Liver (tissue), 9 donors: Measurements from ENCODE around the gene NEK11. TPM values are rescaled to one million over a fixed set of nuclear protein-coding genes. Genes with fewer than 3 reads are reported as not detected.

Source experiments
- DNase-seq: peaks from one replicate; pipeline ENCODE4 v3.0.0-alpha.2; 2017; ENCODE audit warnings: low spot score
- H3K27ac ChIP-seq, 2 donors: one replicate each; pipeline ENCODE4 v1.7.0; 2013; ENCODE audit warnings: inconsistent platforms in 2 of 2, low read length in 2 of 2, control low read depth in 1 of 2, low read depth in 1 of 2, mild to moderate bottlenecking in 1 of 2
- H3K27me3 ChIP-seq, 4 donors: one replicate each; pipeline versions ENCODE4 v1.6.1 to v1.7.0; 2013; ENCODE audit warnings: low read length in 3 of 4, inconsistent platforms in 1 of 4, mild to moderate bottlenecking in 1 of 4, moderate library complexity in 1 of 4; ENCODE audit not compliant: control insufficient read depth in 4 of 4, insufficient read depth in 4 of 4
- H3K36me3 ChIP-seq, 4 donors: one replicate each; pipeline versions ENCODE4 v1.6.1 to v1.7.0; 2013; ENCODE audit warnings: low read length in 3 of 4, mild to moderate bottlenecking in 3 of 4, low read depth in 1 of 4, moderate library complexity in 1 of 4; ENCODE audit not compliant: control insufficient read depth in 4 of 4, insufficient read depth in 3 of 4
- H3K4me1 ChIP-seq, 4 donors: one replicate each; pipeline versions ENCODE4 v1.6.1 to v1.7.0; 2013; ENCODE audit warnings: low read length in 3 of 4, mild to moderate bottlenecking in 3 of 4, moderate library complexity in 1 of 4; ENCODE audit not compliant: control insufficient read depth in 4 of 4, insufficient read depth in 4 of 4
- H3K4me3 ChIP-seq, 3 donors: one replicate each; pipeline versions ENCODE4 v1.6.1 to v1.7.0; 2013; ENCODE audit warnings: low read length in 3 of 3, control low read depth in 1 of 3, low read depth in 1 of 3, mild to moderate bottlenecking in 1 of 3
- H3K9ac ChIP-seq, 2 donors: one replicate each; pipeline ENCODE4 v1.7.0; 2013; ENCODE audit warnings: low read length in 2 of 2, mild to moderate bottlenecking in 2 of 2, moderate library complexity in 2 of 2, control low read depth in 1 of 2, low read depth in 1 of 2
- H3K9me3 ChIP-seq, 4 donors: one replicate each; pipeline versions ENCODE4 v1.6.1 to v1.7.0; 2013; ENCODE audit warnings: low read length in 3 of 4; ENCODE audit not compliant: control insufficient read depth in 4 of 4
- ATF3 ChIP-seq: IDR thresholded peaks from 2 replicates; pipeline ENCODE4 v1.6.1; 2016; ENCODE audit warnings: antibody characterized with exemption
- EGR1 ChIP-seq, 2 donors: IDR thresholded peaks; 2 replicates each; pipeline ENCODE4 v1.6.1; 2016 to 2018; ENCODE audit warnings: antibody characterized with exemption in 2 of 2, low read depth in 2 of 2
- FOXA1 ChIP-seq: IDR thresholded peaks from 2 replicates; pipeline ENCODE4 v1.6.1; 2016; ENCODE audit warnings: antibody characterized with exemption
- FOXA2 ChIP-seq: IDR thresholded peaks from 2 replicates; pipeline ENCODE4 v1.6.1; 2016; ENCODE audit warnings: antibody characterized with exemption
- GABPA ChIP-seq, 2 donors: IDR thresholded peaks in 1 of 2; conservative IDR thresholded peaks in 1 of 2; 2 replicates each; pipeline ENCODE4 v1.6.1; 2016; ENCODE audit warnings: antibody characterized with exemption in 2 of 2, mild to moderate bottlenecking in 1 of 2, moderate library complexity in 1 of 2
- HNF4A ChIP-seq, 2 donors: conservative IDR thresholded peaks; 2 replicates each; pipeline ENCODE4 v1.6.1; 2016; ENCODE audit warnings: antibody characterized with exemption in 2 of 2, mild to moderate bottlenecking in 2 of 2
- JUND ChIP-seq, 2 donors: IDR thresholded peaks; 2 replicates each; pipeline ENCODE4 v1.6.1; 2016; ENCODE audit warnings: antibody characterized with exemption in 2 of 2
- RXRA ChIP-seq, 2 donors: IDR thresholded peaks; 2 replicates each; pipeline ENCODE4 v1.6.1; 2017 to 2018; ENCODE audit warnings: antibody characterized with exemption in 2 of 2, mild to moderate bottlenecking in 1 of 2
- TAF1 ChIP-seq: conservative IDR thresholded peaks from 2 replicates; pipeline ENCODE4 v1.6.1; 2016; ENCODE audit warnings: antibody characterized with exemption, mild to moderate bottlenecking
- YY1 ChIP-seq: IDR thresholded peaks from 2 replicates; pipeline ENCODE4 v1.6.1; 2016; ENCODE audit warnings: antibody characterized with exemption, mild to moderate bottlenecking
- whole genome bisulfite sequencing: extraction: QIAGEN DNeasy Blood & Tissue Kit; methylation state at CpG from one replicate; pipeline ENCODE4 v1.1.7; 2013; 5-methylcytosine and 5-hydroxymethylcytosine counted together
- polyA plus RNA-seq, 2 donors: library from polyadenylated mRNA; stranded (reverse) in 1 of 2; unstranded in 1 of 2; fragments of 200-250 nt in 1 of 2; fragments of >200 nt in 1 of 2; fragmentation: Nextera tagmentation in 1 of 2; extraction: Ambion mirVana in 1 of 2; gene quantifications; one replicate each; pipeline versions ENCODE4 v1.2.1 to v1.2.3, GENCODE V29; 2013 to 2015
- total RNA-seq, 2 donors: library from RNA; depleted of rRNA; stranded (reverse); fragments of >200 nt; gene quantifications; one replicate each; pipeline ENCODE4 v1.2.3, GENCODE V29; 2014
- TF ChIP-seq, protein P1 (sequence below): fragments of 150-350 bp; IDR thresholded peaks from 2 replicates; pipeline ENCODE4 v1.5.1; 2017; ENCODE audit warnings: improper control_type of control experiment, low read depth, low read length; ENCODE audit not compliant: missing input control
- TF ChIP-seq, protein P2 (sequence below): IDR thresholded peaks from 2 replicates; pipeline ENCODE4 v1.6.1; 2016; ENCODE audit warnings: antibody characterized with exemption
- donor health status: healthy.
- donor health status: healthy.
- donor health status: healthy.
- donor health status: healthy.
- donor health status: healthy.

The NEK11 gene
- total and polyA plus RNA-seq, 4 donors = 0.35 to 0.92 (median 0.69) TPM

- Histone ChIP-seq H3K27ac (no peak overlapping the region), H3K4me3 (no peak overlapping the region), H3K9ac (no peak overlapping the region), H3K4me1 (peaks cover 0 to 6% (median 1%) of the 10 kb centered on the region in 4 donors), H3K36me3 (no peaks in the 10 kb centered on the region), H3K27me3 (no peaks in the 10 kb centered on the region), H3K9me3 (no peaks in the 10 kb centered on the region)
- 72% methylated on average over 2 of the region's 2 CpGs for WGBS
- no peak for TF ChIP-seq GABPA (IDR thresholded peaks at IDR 0.05 in 1 of 2, conservative IDR thresholded peaks at IDR 0.05 in 1 of 2)
- no peak for TF ChIP-seq YY1
- no peak for TF ChIP-seq JUND (IDR thresholded peaks at IDR 0.05)
- no peak for DNase-seq
Measured at GRCh38 chr3:131353016-131353877, 326.6 kb downstream of the NEK11 start.

DNA sequence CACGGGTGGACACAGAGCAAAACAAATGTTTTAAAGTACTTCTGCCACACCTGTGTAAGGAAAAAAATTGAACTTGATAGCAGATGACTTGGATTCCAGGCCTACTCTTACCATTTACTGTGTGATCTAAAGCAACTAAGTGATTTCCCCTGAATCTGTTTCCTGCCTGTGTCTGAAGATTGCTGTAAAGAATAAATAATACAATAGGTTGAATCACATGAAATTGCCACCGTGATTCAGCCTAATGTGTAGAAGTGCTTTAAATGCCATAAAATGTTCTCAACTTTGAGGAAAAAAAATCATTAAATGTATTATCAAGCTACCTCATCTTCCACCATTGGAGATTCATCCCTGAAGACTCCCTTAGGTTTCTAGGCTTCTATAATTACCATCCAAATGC, 327.3 kb downstream of the NEK11 start:
- Histone ChIP-seq H3K27me3 (no peaks in the 10 kb centered on the region), H3K4me1 (peaks cover 0 to 6% (median 1%) of the 10 kb centered on the region in 4 donors), H3K9me3 (no peaks in the 10 kb centered on the region), H3K27ac (no peak overlapping the region), H3K4me3 (no peak overlapping the region), H3K36me3 (no peaks in the 10 kb centered on the region), H3K9ac (no peak overlapping the region)
- DNase-seq = no peak
- TF ChIP-seq FOXA1 = no peak
- no peak for TF ChIP-seq TAF1
- no peak for TF ChIP-seq YY1
- TF ChIP-seq JUND (IDR thresholded peaks at IDR 0.05) = no peak
- no peak for TF ChIP-seq HNF4A (conservative IDR thresholded peaks at IDR 0.05)
- TF ChIP-seq, protein P1, sequence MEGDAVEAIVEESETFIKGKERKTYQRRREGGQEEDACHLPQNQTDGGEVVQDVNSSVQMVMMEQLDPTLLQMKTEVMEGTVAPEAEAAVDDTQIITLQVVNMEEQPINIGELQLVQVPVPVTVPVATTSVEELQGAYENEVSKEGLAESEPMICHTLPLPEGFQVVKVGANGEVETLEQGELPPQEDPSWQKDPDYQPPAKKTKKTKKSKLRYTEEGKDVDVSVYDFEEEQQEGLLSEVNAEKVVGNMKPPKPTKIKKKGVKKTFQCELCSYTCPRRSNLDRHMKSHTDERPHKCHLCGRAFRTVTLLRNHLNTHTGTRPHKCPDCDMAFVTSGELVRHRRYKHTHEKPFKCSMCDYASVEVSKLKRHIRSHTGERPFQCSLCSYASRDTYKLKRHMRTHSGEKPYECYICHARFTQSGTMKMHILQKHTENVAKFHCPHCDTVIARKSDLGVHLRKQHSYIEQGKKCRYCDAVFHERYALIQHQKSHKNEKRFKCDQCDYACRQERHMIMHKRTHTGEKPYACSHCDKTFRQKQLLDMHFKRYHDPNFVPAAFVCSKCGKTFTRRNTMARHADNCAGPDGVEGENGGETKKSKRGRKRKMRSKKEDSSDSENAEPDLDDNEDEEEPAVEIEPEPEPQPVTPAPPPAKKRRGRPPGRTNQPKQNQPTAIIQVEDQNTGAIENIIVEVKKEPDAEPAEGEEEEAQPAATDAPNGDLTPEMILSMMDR = no peak
- 73% methylated on average over 2 of the region's 2 CpGs for WGBS

DNA sequence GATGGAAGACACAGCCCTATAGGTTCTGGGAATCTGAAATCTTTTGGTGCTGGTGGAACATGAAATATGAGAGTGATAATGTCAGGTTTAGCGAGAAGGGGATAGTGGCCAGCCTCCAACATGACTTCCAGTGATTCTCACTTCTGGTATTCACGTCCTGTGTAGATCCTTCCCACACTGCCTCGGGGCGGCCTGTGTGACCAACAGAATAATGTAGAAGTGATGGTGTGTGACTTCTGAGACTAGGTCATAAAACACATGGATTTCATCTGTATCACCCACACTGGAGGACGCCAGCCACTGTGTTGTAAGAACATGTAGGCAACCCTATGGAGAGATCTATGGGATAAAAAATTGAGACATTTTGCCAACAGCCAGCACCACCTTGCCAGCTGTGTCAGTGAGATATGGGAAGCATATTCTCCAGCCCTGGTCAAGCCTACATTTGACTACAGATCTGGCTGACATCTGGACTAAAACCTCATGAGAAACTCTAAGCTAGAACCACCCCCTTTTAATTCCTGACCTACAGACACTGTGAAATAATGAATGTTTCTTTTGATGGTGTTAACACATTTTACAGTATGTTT, 329.4 kb downstream of the NEK11 start:
- Histone ChIP-seq H3K36me3 (no peaks in the 10 kb centered on the region), H3K4me1 (peaks cover 0 to 1% (median 0%) of the 10 kb centered on the region in 4 donors), H3K9ac (no peak overlapping the region), H3K9me3 (no peaks in the 10 kb centered on the region), H3K27me3 (no peaks in the 10 kb centered on the region), H3K27ac (no peak overlapping the region), H3K4me3 (no peak overlapping the region)
- DNase-seq = no peak
- 96% methylated on average over 5 of the region's 5 CpGs for WGBS
- TF ChIP-seq EGR1 (IDR thresholded peaks at IDR 0.05; ENCODE audit: low read depth in 2 of 2) (no peak), ATF3 (no peak), RXRA (IDR thresholded peaks at IDR 0.05) (no peak), FOXA1 (no peak), TAF1 (no peak), YY1 (no peak), FOXA2 (no peak), HNF4A (conservative IDR thresholded peaks at IDR 0.05) (no peak)
- TF ChIP-seq, protein P2, sequence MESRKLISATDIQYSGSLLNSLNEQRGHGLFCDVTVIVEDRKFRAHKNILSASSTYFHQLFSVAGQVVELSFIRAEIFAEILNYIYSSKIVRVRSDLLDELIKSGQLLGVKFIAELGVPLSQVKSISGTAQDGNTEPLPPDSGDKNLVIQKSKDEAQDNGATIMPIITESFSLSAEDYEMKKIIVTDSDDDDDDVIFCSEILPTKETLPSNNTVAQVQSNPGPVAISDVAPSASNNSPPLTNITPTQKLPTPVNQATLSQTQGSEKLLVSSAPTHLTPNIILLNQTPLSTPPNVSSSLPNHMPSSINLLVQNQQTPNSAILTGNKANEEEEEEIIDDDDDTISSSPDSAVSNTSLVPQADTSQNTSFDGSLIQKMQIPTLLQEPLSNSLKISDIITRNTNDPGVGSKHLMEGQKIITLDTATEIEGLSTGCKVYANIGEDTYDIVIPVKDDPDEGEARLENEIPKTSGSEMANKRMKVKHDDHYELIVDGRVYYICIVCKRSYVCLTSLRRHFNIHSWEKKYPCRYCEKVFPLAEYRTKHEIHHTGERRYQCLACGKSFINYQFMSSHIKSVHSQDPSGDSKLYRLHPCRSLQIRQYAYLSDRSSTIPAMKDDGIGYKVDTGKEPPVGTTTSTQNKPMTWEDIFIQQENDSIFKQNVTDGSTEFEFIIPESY = no peak
